HL-60 (cell line): Measurements from ENCODE around the gene CLCN4.

Experiments
- DNase-seq, 2 experiments: peaks; one replicate each; pipeline ENCODE4 v3.0.0-alpha.2; 2010 to 2020; ENCODE audit warnings: low read depth in 1 of 2, low spot score in 1 of 2
- H3K27ac ChIP-seq: fragments of 250-450 bp; sonication (Bioruptor Pico); replicated peaks from 2 replicates; pipeline ENCODE4 v1.5.1; 2020; ENCODE audit warnings: mild to moderate bottlenecking, moderate library complexity
- H3K27me3 ChIP-seq: fragments of 250-450 bp; sonication (Bioruptor Pico); 2 replicates; pipeline ENCODE4 v1.5.1; 2021; ENCODE audit warnings: mild to moderate bottlenecking, moderate library complexity; ENCODE audit not compliant: insufficient read depth, poor library complexity, severe bottlenecking
- H3K4me3 ChIP-seq: replicated peaks from 2 replicates; pipeline ENCODE4 v1.5.1; 2011; ENCODE audit warnings: mild to moderate bottlenecking, control low read depth, low read length; ENCODE audit not compliant: insufficient read depth
- GABPA ChIP-seq: IDR thresholded peaks from 2 replicates; pipeline ENCODE4 v1.6.1; 2012; ENCODE audit warnings: low read depth
- POLR2AphosphoS5 ChIP-seq: IDR thresholded peaks from 2 replicates; pipeline ENCODE4 v1.6.1; 2012; ENCODE audit warnings: low read depth
- SPI1 ChIP-seq: IDR thresholded peaks from 2 replicates; pipeline ENCODE4 v1.6.1; 2012; ENCODE audit warnings: low read depth, mild to moderate bottlenecking, borderline replicate concordance
- TF ChIP-seq, protein P1 (sequence below): IDR thresholded peaks from 2 replicates; pipeline ENCODE4 v1.6.1; 2012; ENCODE audit warnings: low read depth; ENCODE audit not compliant: insufficient replicate concordance
- TF ChIP-seq, protein P2 (sequence below): IDR thresholded peaks from one replicate; pipeline ENCODE4 v1.5.1; 2011; ENCODE audit warnings: low read length, control low read depth, inconsistent platforms; ENCODE audit not compliant: insufficient read depth

The CLCN4 gene

DNA sequence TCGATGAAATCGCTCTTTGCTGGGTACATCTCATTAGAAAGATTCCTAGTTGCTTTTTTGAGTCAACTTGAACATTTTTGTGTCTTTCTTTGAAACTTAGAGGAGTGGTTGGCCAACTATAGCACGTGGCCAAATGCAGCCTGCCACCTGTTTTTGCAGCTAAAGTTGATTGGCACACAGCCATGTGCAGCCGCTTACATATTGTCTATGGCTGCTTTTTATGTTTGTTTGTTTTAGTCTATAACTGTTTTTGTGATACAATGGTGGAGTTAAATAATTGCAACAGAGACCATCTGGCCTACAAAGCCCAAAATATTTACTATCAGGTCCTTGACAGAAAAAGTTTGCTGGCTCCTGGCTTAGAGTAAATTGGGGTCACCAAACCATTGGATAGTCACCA lies 86.3 kb downstream of the CLCN4 start:
- no peak overlapping the region for H3K4me3 ChIP-seq
- H3K27ac ChIP-seq: no peak overlapping the region
- TF ChIP-seq POLR2AphosphoS5 (no peak), GABPA (no peak), SPI1 (no peak)
- TF ChIP-seq, protein P1, sequence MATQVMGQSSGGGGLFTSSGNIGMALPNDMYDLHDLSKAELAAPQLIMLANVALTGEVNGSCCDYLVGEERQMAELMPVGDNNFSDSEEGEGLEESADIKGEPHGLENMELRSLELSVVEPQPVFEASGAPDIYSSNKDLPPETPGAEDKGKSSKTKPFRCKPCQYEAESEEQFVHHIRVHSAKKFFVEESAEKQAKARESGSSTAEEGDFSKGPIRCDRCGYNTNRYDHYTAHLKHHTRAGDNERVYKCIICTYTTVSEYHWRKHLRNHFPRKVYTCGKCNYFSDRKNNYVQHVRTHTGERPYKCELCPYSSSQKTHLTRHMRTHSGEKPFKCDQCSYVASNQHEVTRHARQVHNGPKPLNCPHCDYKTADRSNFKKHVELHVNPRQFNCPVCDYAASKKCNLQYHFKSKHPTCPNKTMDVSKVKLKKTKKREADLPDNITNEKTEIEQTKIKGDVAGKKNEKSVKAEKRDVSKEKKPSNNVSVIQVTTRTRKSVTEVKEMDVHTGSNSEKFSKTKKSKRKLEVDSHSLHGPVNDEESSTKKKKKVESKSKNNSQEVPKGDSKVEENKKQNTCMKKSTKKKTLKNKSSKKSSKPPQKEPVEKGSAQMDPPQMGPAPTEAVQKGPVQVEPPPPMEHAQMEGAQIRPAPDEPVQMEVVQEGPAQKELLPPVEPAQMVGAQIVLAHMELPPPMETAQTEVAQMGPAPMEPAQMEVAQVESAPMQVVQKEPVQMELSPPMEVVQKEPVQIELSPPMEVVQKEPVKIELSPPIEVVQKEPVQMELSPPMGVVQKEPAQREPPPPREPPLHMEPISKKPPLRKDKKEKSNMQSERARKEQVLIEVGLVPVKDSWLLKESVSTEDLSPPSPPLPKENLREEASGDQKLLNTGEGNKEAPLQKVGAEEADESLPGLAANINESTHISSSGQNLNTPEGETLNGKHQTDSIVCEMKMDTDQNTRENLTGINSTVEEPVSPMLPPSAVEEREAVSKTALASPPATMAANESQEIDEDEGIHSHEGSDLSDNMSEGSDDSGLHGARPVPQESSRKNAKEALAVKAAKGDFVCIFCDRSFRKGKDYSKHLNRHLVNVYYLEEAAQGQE: no peak
- TF ChIP-seq, protein P2, sequence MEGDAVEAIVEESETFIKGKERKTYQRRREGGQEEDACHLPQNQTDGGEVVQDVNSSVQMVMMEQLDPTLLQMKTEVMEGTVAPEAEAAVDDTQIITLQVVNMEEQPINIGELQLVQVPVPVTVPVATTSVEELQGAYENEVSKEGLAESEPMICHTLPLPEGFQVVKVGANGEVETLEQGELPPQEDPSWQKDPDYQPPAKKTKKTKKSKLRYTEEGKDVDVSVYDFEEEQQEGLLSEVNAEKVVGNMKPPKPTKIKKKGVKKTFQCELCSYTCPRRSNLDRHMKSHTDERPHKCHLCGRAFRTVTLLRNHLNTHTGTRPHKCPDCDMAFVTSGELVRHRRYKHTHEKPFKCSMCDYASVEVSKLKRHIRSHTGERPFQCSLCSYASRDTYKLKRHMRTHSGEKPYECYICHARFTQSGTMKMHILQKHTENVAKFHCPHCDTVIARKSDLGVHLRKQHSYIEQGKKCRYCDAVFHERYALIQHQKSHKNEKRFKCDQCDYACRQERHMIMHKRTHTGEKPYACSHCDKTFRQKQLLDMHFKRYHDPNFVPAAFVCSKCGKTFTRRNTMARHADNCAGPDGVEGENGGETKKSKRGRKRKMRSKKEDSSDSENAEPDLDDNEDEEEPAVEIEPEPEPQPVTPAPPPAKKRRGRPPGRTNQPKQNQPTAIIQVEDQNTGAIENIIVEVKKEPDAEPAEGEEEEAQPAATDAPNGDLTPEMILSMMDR: no peak
- no peaks in the 10 kb centered on the region for H3K27me3 ChIP-seq
- no peak for DNase-seq

DNA sequence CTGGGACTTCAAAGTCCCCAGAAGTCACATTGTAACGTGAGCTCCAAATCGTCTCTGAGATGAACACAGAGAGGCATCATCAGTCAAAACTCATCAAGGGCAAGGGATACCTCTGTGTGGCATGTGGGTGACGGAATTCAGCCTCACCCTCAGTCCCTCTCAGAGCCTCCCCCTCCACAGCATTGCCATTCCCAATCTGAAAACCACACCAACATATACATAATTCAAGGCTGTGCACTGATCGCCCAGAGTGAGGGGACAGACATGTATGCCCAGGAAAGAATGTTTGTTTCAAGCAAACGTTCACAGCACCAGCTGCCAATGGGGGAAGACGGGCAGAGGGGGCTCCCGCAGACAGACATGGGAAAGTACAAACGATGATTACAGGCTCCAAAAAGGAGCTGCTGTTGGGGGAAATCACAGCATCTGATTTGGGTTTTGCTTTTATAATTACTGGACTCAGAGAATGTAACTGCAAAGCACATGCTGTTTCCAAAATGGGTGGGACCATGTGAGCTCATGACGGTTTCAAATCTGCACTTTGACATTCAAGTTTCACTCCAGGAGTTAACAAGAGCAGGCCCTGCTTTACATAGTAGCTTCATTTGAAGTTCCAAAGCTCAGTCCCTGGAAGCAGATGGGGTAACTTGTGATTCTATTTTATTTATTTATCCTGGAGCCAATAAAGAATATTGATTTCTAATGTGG lies 88.3 kb downstream of the CLCN4 start:
- H3K4me3 ChIP-seq: no peak overlapping the region
- DNase-seq: no peak
- H3K27me3 ChIP-seq: no peaks in the 10 kb centered on the region
- H3K27ac ChIP-seq: no peak overlapping the region
- TF ChIP-seq, protein P1: no peak
- TF ChIP-seq POLR2AphosphoS5 (no peak), SPI1 (no peak), GABPA (no peak)
- TF ChIP-seq, protein P2: no peak

DNA sequence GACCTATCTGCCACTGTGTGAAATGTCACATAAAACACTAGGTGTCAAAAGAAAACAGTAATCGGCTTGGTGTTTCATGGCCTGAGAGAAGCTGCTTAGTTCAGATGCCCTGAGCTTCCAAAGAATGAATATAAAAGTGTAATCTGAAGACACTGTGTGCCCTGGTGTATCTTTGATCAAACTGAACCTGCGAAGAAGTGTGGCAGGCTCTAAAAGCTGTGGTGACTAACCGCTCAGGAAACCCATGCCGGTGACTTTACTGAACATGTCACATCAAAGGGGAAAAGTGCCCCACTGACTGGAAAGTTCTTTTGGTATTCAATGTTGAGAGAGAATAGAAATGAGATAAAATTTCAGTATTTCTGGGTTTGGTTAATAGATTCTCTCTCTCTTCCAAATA lies 89.1 kb downstream of the CLCN4 start:
- no peak for DNase-seq
- no peak for TF ChIP-seq GABPA
- TF ChIP-seq, protein P2: no peak
- TF ChIP-seq SPI1: no peak
- TF ChIP-seq POLR2AphosphoS5: no peak
- TF ChIP-seq, protein P1: no peak
- Histone ChIP-seq H3K27ac (no peak overlapping the region), H3K4me3 (no peak overlapping the region), H3K27me3 (no peaks in the 10 kb centered on the region)
